Esophagus squamous epithelium (tissue), 4 donors: ENCODE data around the gene CCDC183.

Experiments used
- POLR2A ChIP-seq, 4 donors: fragments of 450-650 bp; IDR thresholded peaks; one replicate each; pipeline ENCODE4 v1.6.1; 2017; ENCODE audit warnings: antibody characterized with exemption in 4 of 4, mild to moderate bottlenecking in 4 of 4, moderate library complexity in 3 of 4
- TF ChIP-seq, protein P1 (sequence below), 6 experiments: fragments of 450-650 bp in 4 of 6; fragments of 200-600 bp in 2 of 6; sonication (generic) in 2 of 6; IDR thresholded peaks; one replicate each; pipeline ENCODE4 v1.5.1; 2016 to 2019; ENCODE audit warnings: antibody characterized with exemption in 6 of 6, mild to moderate bottlenecking in 4 of 6, moderate library complexity in 4 of 6

- TF ChIP-seq, protein P1, sequence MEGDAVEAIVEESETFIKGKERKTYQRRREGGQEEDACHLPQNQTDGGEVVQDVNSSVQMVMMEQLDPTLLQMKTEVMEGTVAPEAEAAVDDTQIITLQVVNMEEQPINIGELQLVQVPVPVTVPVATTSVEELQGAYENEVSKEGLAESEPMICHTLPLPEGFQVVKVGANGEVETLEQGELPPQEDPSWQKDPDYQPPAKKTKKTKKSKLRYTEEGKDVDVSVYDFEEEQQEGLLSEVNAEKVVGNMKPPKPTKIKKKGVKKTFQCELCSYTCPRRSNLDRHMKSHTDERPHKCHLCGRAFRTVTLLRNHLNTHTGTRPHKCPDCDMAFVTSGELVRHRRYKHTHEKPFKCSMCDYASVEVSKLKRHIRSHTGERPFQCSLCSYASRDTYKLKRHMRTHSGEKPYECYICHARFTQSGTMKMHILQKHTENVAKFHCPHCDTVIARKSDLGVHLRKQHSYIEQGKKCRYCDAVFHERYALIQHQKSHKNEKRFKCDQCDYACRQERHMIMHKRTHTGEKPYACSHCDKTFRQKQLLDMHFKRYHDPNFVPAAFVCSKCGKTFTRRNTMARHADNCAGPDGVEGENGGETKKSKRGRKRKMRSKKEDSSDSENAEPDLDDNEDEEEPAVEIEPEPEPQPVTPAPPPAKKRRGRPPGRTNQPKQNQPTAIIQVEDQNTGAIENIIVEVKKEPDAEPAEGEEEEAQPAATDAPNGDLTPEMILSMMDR (IDR thresholded peaks at IDR 0.05): no peak
- TF ChIP-seq POLR2A (IDR thresholded peaks at IDR 0.05): no peak
These were observed 31.8 kb downstream of the CCDC183 start for GRCh38 chr9:136827794-136828473.
